Prostate gland (tissue), 2 donors: ENCODE measurements around the gene PFN1. TPM values are rescaled to one million over a fixed set of nuclear protein-coding genes. Genes with fewer than 3 reads are reported as not detected.

Experiments
- DNase-seq: peaks from one replicate; pipeline ENCODE4 v3.0.0-alpha.2; 2019; ENCODE audit warnings: low spot score
- H3K27ac ChIP-seq, 2 donors: fragments of 200-600 bp; sonication (generic); 2 replicates each; pipeline ENCODE4 v1.5.1; 2017 to 2019
- H3K27me3 ChIP-seq: fragments of 200-600 bp; sonication (generic); replicated peaks from 2 replicates; pipeline ENCODE4 v1.5.1; 2019; ENCODE audit not compliant: insufficient read depth
- H3K36me3 ChIP-seq, 2 donors: fragments of 200-600 bp; sonication (generic); 1 replicate in 1 of 2; 2 replicates in 1 of 2; pipeline versions ENCODE4 v1.5.1 to v1.8.1; 2017 to 2019
- H3K4me1 ChIP-seq: fragments of 200-600 bp; sonication (generic); replicated peaks from 2 replicates; pipeline ENCODE4 v1.5.1; 2019
- H3K4me3 ChIP-seq, 2 donors: fragments of 200-600 bp; sonication (generic); 2 replicates each; pipeline ENCODE4 v1.5.1; 2017 to 2019
- H3K9me3 ChIP-seq: fragments of 200-600 bp; sonication (generic); 2 replicates; pipeline ENCODE4 v1.5.1; 2017
- POLR2A ChIP-seq: fragments of 450-650 bp; IDR thresholded peaks from one replicate; pipeline ENCODE4 v1.6.1; 2016; ENCODE audit warnings: antibody characterized with exemption, mild to moderate bottlenecking
- POLR2AphosphoS5 ChIP-seq: sonication (generic); formaldehyde crosslinking; IDR thresholded peaks from one replicate; pipeline ENCODE4 v1.6.1; 2017; ENCODE audit warnings: antibody characterized with exemption
- WGBS: methylation state at CpG from one replicate; pipeline ENCODE4 v1.1.5; 2018; 5-methylcytosine and 5-hydroxymethylcytosine counted together
- intact Hi-C: fragments of 100-400 bp; cut with DNase I; formaldehyde crosslinking; loops from one replicate; pipeline ENCODE4 v1.14.2; 2022
- total RNA-seq, 2 donors: library from RNA; depleted of rRNA; stranded (reverse); fragments of >200 nt; gene quantifications; one replicate each; pipeline ENCODE4 v1.1.0, GENCODE V29; 2016
- TF ChIP-seq, protein P1 (sequence below), 4 experiments: fragments of 200-600 bp in 2 of 4; fragments of 450-650 bp in 2 of 4; sonication (generic) in 2 of 4; IDR thresholded peaks; 1 replicate in 3 of 4; 2 replicates in 1 of 4; pipeline ENCODE4 v1.5.1; 2016 to 2019; ENCODE audit warnings: antibody characterized with exemption in 4 of 4, mild to moderate bottlenecking in 2 of 4, moderate library complexity in 2 of 4

PFN1 gene
- total RNA-seq, 2 donors from 2014 or later: 646 to 1,039 TPM

DNA sequence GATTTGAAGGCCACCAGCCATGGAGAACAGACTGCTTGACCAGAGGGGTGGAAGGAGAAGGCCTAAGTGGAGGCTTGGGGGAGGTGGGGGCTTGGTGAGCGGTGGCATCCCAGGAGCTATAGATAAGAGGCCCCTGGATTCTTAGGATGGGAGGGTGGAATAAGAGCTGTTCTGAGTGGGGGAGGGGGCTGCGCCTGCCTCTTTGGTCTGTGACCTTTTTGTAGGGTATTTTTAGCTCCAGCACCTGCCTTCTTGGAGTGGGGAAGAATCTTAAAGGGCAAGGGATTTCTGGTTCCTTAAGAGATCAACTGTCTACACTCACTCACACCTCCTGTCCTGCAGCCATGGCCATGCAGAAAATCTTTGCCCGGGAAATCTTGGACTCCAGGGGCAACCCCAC is 3.2 kb upstream of the PFN1 start:
- no peak for DNase-seq

GRCh38 chr17:4950746-4951204 is 2.4 kb upstream of the PFN1 start, which contains the start of gene ENO3:
Gene ENO3 (plus strand): TSS chr17:4951119. CDS start chr17:4951830, 711 bp downstream.
- no peaks in the 10 kb centered on the region for H3K36me3 ChIP-seq

More for the DNA sequence above, 3.2 kb upstream of the PFN1 start:
- H3K27ac ChIP-seq: no peak overlapping the region
- 84% methylated on average over 3 of the region's 3 CpGs for WGBS
- TF ChIP-seq POLR2AphosphoS5 (no peak), POLR2A (no peak)
- TF ChIP-seq, protein P1, sequence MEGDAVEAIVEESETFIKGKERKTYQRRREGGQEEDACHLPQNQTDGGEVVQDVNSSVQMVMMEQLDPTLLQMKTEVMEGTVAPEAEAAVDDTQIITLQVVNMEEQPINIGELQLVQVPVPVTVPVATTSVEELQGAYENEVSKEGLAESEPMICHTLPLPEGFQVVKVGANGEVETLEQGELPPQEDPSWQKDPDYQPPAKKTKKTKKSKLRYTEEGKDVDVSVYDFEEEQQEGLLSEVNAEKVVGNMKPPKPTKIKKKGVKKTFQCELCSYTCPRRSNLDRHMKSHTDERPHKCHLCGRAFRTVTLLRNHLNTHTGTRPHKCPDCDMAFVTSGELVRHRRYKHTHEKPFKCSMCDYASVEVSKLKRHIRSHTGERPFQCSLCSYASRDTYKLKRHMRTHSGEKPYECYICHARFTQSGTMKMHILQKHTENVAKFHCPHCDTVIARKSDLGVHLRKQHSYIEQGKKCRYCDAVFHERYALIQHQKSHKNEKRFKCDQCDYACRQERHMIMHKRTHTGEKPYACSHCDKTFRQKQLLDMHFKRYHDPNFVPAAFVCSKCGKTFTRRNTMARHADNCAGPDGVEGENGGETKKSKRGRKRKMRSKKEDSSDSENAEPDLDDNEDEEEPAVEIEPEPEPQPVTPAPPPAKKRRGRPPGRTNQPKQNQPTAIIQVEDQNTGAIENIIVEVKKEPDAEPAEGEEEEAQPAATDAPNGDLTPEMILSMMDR (IDR thresholded peaks at IDR 0.05): no peak
- peaks cover 3% of the 10 kb centered on the region for H3K4me1 ChIP-seq
- no peaks in the 10 kb centered on the region for H3K36me3 ChIP-seq
- H3K9me3 ChIP-seq: no peaks in the 10 kb centered on the region
- H3K4me3 ChIP-seq: no peak overlapping the region
- no peaks in the 10 kb centered on the region for H3K27me3 ChIP-seq
- intact Hi-C loops: no loop called here

DNA sequence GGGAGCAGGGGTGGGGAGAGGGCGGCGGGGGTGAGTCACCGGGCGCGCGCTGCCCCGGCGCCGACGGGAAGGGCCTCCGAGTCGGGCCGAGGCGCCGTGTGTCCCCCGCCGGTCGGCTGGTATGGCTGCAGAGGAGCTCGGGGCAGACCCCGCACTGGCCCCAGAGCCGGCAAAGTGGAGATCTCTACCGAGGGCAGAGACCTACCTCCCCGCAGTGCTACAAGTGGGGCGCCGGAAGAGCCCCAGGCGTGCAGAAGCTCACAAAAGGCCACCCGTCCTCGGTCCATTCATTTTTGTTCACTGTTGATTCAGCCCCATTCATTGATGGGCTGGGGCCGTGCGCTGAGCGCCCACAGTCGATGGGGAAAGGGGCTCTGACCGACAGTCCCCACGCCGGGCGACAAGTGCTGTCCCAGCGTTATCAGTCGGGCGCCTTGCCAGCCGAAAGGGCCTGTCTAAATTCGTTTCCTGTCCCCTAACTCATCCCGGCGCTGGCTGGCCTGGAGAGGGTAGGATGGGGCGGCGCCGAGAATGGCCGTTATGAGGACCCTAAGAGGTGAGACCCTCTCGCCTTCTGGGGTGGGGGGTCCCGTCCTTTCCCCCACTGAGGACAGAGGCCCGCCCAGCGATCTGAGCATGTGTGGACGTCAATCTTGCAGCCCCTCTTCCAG is 1.9 kb upstream of the PFN1 start:
- Histone ChIP-seq H3K36me3 (no peaks in the 10 kb centered on the region), H3K27ac (peak overlapping the region; percentile 88 to 96), H3K4me1 (peaks cover 15% of the 10 kb centered on the region), H3K27me3 (no peaks in the 10 kb centered on the region), H3K9me3 (no peaks in the 10 kb centered on the region), H3K4me3 (peak overlapping the region; percentile 94 to 100)
- intact Hi-C loops: no loop called here
- DNase-seq: no peak
- no peak for TF ChIP-seq POLR2AphosphoS5
- TF ChIP-seq POLR2A: peak; percentile 15
- TF ChIP-seq, protein P1 (IDR thresholded peaks at IDR 0.05): no peak
- WGBS: 7% methylated on average over 52 of the region's 52 CpGs

More at GRCh38 chr17:4950746-4951204, 2.4 kb upstream of the PFN1 start, which contains the start of gene ENO3:
- peaks cover 10% of the 10 kb centered on the region for H3K4me1 ChIP-seq
- intact Hi-C loops: no loop called here
- peak within 1 kb of the TSS; percentile 88 to 96 for H3K27ac ChIP-seq
- no peak for DNase-seq
- peak within 1 kb of the TSS; percentile 94 to 100 for H3K4me3 ChIP-seq
- no peaks in the 10 kb centered on the region for H3K27me3 ChIP-seq
- WGBS: 42% methylated on average over 7 of the region's 7 CpGs
- TF ChIP-seq, protein P1 (IDR thresholded peaks at IDR 0.05): no peak
- TF ChIP-seq POLR2AphosphoS5 (no peak), POLR2A (no peak)
- H3K9me3 ChIP-seq: no peaks in the 10 kb centered on the region

GRCh38 chr17:4949321-4950074 is 1.2 kb upstream of the PFN1 start:
- DNase-seq: peak; percentile 44

GRCh38 chr17:4948931-4949320 is 596 bp upstream of the PFN1 start:
- peak; percentile 73 for DNase-seq
- Histone ChIP-seq H3K36me3 (no peaks in the 10 kb centered on the region), H3K9me3 (no peaks in the 10 kb centered on the region), H3K4me3 (peak overlapping the region; percentile 94 to 100), H3K27ac (peak overlapping the region; percentile 88 to 96), H3K4me1 (peaks cover 15% of the 10 kb centered on the region), H3K27me3 (no peaks in the 10 kb centered on the region)
- intact Hi-C loops: loop anchor here (1.0 to 5.0 kb wide), 3 partner anchors 18 to 48 kb away; partner anchors contain the start of genes CAMTA2, INCA1, KIF1C and SPAG7
- TF ChIP-seq POLR2AphosphoS5 (no peak), POLR2A (peak; percentile 49)
- TF ChIP-seq, protein P1 (IDR thresholded peaks at IDR 0.05): peak in 1 of 4 experiments; percentile 8
- WGBS: under 1% methylated on average over 37 of the region's 40 CpGs

More at GRCh38 chr17:4949321-4950074, 1.2 kb upstream of the PFN1 start:
- H3K4me3 ChIP-seq: peak overlapping the region; percentile 94 to 100
- intact Hi-C loops: loop anchor here (2.0 to 5.0 kb wide), 2 partner anchors 17 to 38 kb away; partner anchors contain the start of genes CAMTA2 and SPAG7
- TF ChIP-seq POLR2AphosphoS5 (no peak), POLR2A (peak; percentile 18)
- H3K4me1 ChIP-seq: peaks cover 15% of the 10 kb centered on the region
- under 1% methylated on average over 41 of the region's 75 CpGs for WGBS
- peak overlapping the region; percentile 88 to 96 for H3K27ac ChIP-seq
- no peaks in the 10 kb centered on the region for H3K9me3 ChIP-seq
- no peaks in the 10 kb centered on the region for H3K27me3 ChIP-seq
- no peaks in the 10 kb centered on the region for H3K36me3 ChIP-seq
